Measurements from ENCODE around the gene CTDSP1. TPM values are rescaled to one million over a fixed set of nuclear protein-coding genes. Genes with fewer than 3 reads are reported as not detected.

The CTDSP1 gene
- total and polyA plus RNA-seq, 11 donors = 67.4 to 121 (median 93.8) TPM

DNA sequence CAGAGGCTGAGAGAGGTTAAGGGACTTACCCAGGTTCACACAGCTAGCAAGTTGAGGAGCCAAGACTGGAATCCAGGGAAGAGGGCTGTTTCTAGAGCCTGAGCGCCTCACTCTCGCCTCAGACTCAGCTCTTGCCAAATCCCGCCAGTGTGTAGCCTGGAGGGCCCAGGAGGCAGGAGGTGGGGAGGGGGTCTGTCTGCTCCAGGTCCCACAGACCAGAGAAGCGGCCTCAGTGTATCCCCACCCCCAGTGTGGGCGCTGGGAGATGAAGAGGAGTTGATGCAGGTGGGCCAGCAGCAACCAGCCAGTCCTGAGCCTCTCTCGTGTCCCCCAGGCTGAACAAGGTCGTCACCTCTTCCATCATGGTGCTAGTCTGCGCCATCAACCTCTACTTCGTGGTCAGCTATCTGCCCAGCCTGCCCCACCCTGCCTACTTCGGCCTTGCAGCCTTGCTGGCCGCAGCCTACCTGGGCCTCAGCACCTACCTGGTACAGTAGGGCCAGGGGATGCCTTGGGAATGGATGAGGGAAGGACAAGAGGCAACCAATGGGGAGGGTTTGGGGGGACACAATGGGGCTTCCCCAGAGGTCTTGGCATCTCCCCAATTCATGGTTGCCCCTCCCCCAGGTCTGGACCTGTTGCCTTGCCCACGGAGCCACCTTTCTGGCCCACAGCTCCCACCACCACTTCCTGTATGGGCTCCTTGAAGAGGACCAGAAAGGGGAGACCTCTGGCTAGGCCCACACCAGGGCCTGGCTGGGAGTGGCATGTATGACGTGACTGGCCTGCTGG, 5.2 kb upstream of the CTDSP1 start:
- intact Hi-C loops (cut with DNase I) = loop anchor here in 8 of 10 donors (2.0 to 10.0 kb wide), 9 partner anchors 26 to 210 kb away; partner anchors contain the start of genes AAMP (in 3 of the 8), PNKD (in 3 of the 8), ARPC2 (in 1 of the 8) and TMBIM1 (in 1 of the 8)
- no peak overlapping the region for H3K4me3 ChIP-seq
- DNase-seq = peak in 2 of 5 donors; percentile 40 to 62

GRCh38 chr2:218395090-218395444, 4.6 kb upstream of the CTDSP1 start:
- H3K36me3 ChIP-seq = no peaks in the 10 kb centered on the region
- ATAC-seq (no peak), DNase-seq (peak in 1 of 5 donors; percentile 28)
- peak overlapping the region in 5 of 12 donors; percentile 99 to 100 (median 100) for H3K27ac ChIP-seq
- WGBS, 4 donors = 75 to 98% (median 80%) methylated on average over 6 of the region's 6 CpGs
- intact Hi-C loops (cut with DNase I) = loop anchor here in 7 of 10 donors (2.0 to 10.0 kb wide), 8 partner anchors 26 to 210 kb away; partner anchors contain the start of genes AAMP (in 3 of the 7), PNKD (in 3 of the 7) and ARPC2 (in 1 of the 7)
- TF ChIP-seq POLR2A (IDR thresholded peaks at IDR 0.05) (no peak), CTCF (IDR thresholded peaks at IDR 0.05) (no peak)
- H3K9me3 ChIP-seq = no peaks in the 10 kb centered on the region
- peaks cover 0 to 50% (median 24%) of the 10 kb centered on the region in 12 donors for H3K4me1 ChIP-seq
- peak overlapping the region in 3 of 12 donors; percentile 89 to 100 (median 99) for H3K4me3 ChIP-seq
- H3K27me3 ChIP-seq = no peaks in the 10 kb centered on the region

More for the DNA sequence above, 5.2 kb upstream of the CTDSP1 start:
- Histone ChIP-seq H3K9me3 (no peaks in the 10 kb centered on the region), H3K4me1 (peaks cover 0 to 50% (median 24%) of the 10 kb centered on the region in 12 donors), H3K27me3 (no peaks in the 10 kb centered on the region), H3K27ac (peak overlapping the region in 1 of 12 donors; percentile 100), H3K36me3 (no peaks in the 10 kb centered on the region)
- TF ChIP-seq POLR2A (IDR thresholded peaks at IDR 0.05) (no peak), CTCF (IDR thresholded peaks at IDR 0.05) (no peak)
- WGBS, 4 donors = 84 to 93% (median 89%) methylated on average over 10 to 13 of the region's 13 CpGs
- ATAC-seq = no peak

- no peak for TF ChIP-seq POLR2A (IDR thresholded peaks at IDR 0.05)
- no peak for TF ChIP-seq CTCF (IDR thresholded peaks at IDR 0.05)
- DNase-seq (peak in 1 of 5 donors; percentile 51), ATAC-seq (no peak)
- no peaks in the 10 kb centered on the region for H3K36me3 ChIP-seq
- H3K27me3 ChIP-seq = no peaks in the 10 kb centered on the region
- intact Hi-C loops (cut with DNase I) = loop anchor here in 7 of 10 donors (2.0 to 10.0 kb wide), 8 partner anchors 27 to 211 kb away; partner anchors contain the start of genes AAMP (in 3 of the 7), PNKD (in 3 of the 7) and ARPC2 (in 1 of the 7)
- peak overlapping the region in 11 of 12 donors; percentile 63 to 100 (median 98) for H3K4me3 ChIP-seq
- peak overlapping the region; percentile 99 to 100 (median 100) for H3K27ac ChIP-seq
- peaks cover 0 to 50% (median 24%) of the 10 kb centered on the region in 12 donors for H3K4me1 ChIP-seq
- 33 to 40% (median 38%) methylated on average over 16 of the region's 16 CpGs for WGBS, 4 donors
- no peaks in the 10 kb centered on the region for H3K9me3 ChIP-seq
Measured at GRCh38 chr2:218395456-218395825, 4.2 kb upstream of the CTDSP1 start.

Measured in heart left ventricle (tissue), 16 donors.